B cell (primary cell): ENCODE measurements around the gene ZNF438. TPM values are rescaled to one million over a fixed set of nuclear protein-coding genes. Genes with fewer than 3 reads are reported as not detected.

Source experiments
- ATAC-seq: fragments of 200-7000 bp; cut with Tn5 transposase; one replicate; pipeline ENCODE4 v1.10.0; 2021; ENCODE audit warnings: low read depth, mild to moderate bottlenecking, moderate number of reproducible peaks, moderate library complexity
- CTCF ChIA-PET: fragments of 350-600 bp; sonication (Branson Sonifier 250); formaldehyde crosslinking; loops from one replicate; lab custom pipeline; 2021; ENCODE audit warnings: antibody characterized with exemption, inconsistent platforms; lab: Charles Lee
- POLR2A ChIA-PET: fragments of 350-600 bp; sonication (Branson Sonifier 250); formaldehyde crosslinking; loops from one replicate; lab custom pipeline; 2021; ENCODE audit warnings: antibody characterized with exemption; lab: Charles Lee
- DNase-seq: peaks from one replicate; pipeline ENCODE4 v3.0.0; 2013
- H2AFZ ChIP-seq: 2 replicates; pipeline ENCODE4 v1.6.1; 2012; ENCODE audit warnings: mild to moderate bottlenecking, low read depth, low read length; ENCODE audit not compliant: insufficient read depth, poor library complexity, severe bottlenecking
- H3K27ac ChIP-seq, 2 donors: 1 replicate in 1 of 2; 2 replicates in 1 of 2; pipeline ENCODE4 v1.5.1; 2012 to 2013; ENCODE audit warnings: low read length in 2 of 2, mild to moderate bottlenecking in 2 of 2, moderate library complexity in 1 of 2
- H3K27me3 ChIP-seq, 4 experiments: fragments of 200-600 bp in 1 of 4; sonication (generic) in 1 of 4; replicated peaks in 1 of 4; 1 replicate in 2 of 4; 2 replicates in 2 of 4; pipeline versions ENCODE4 v1.6.1 to v1.7.0; 2013 to 2016; ENCODE audit warnings: low read length in 3 of 4, mild to moderate bottlenecking in 2 of 4, mixed read lengths in 1 of 4, moderate library complexity in 1 of 4; ENCODE audit not compliant: insufficient read depth in 4 of 4, control insufficient read depth in 3 of 4; ENCODE audit errors: control extremely low read depth in 1 of 4
- H3K36me3 ChIP-seq, 2 experiments: replicated peaks in 1 of 2; 1 replicate in 1 of 2; 2 replicates in 1 of 2; pipeline versions ENCODE4 v1.6.1 to v1.7.1; 2013; ENCODE audit warnings: low read length in 1 of 2; ENCODE audit not compliant: insufficient read depth in 2 of 2, control insufficient read depth in 1 of 2; ENCODE audit errors: control extremely low read depth in 1 of 2, extremely low read depth in 1 of 2
- H3K4me1 ChIP-seq, 2 donors: fragments of 200-600 bp in 1 of 2; sonication (generic) in 1 of 2; 1 replicate in 1 of 2; 2 replicates in 1 of 2; pipeline versions ENCODE4 v1.5.1 to v1.6.1; 2013 to 2017; ENCODE audit warnings: low read length in 2 of 2; ENCODE audit not compliant: control insufficient read depth in 2 of 2, insufficient read depth in 2 of 2
- H3K4me2 ChIP-seq: replicated peaks from 2 replicates; pipeline ENCODE3; 2012; ENCODE audit warnings: mild to moderate bottlenecking, low read depth, low read length; ENCODE audit not compliant: poor library complexity, severe bottlenecking
- H3K4me3 ChIP-seq, 5 experiments: fragments of 200-600 bp in 1 of 5; sonication (generic) in 1 of 5; 1 replicate in 3 of 5; 2 replicates in 2 of 5; pipeline versions ENCODE4 v1.5.1 to v1.7.0; 2011 to 2016; ENCODE audit warnings: low read length in 4 of 5, mild to moderate bottlenecking in 4 of 5, low read depth in 2 of 5, control low read depth in 1 of 5, moderate library complexity in 1 of 5; ENCODE audit not compliant: insufficient read depth in 1 of 5; ENCODE audit errors: control extremely low read depth in 1 of 5, extremely low read depth in 1 of 5
- H3K79me2 ChIP-seq: fragments of 200-600 bp; sonication (generic); one replicate; pipeline ENCODE4 v1.6.0; 2016; ENCODE audit warnings: low read length; ENCODE audit not compliant: control insufficient read depth, insufficient read depth
- H3K9ac ChIP-seq: fragments of 200-600 bp; sonication (generic); 2 replicates; pipeline ENCODE4 v1.6.1; 2017; ENCODE audit warnings: mild to moderate bottlenecking, low read length, moderate library complexity
- H3K9me3 ChIP-seq, 3 donors: one replicate each; pipeline versions ENCODE4 v1.6.1 to v1.7.1; 2013; ENCODE audit warnings: low read length in 2 of 3; ENCODE audit not compliant: control insufficient read depth in 2 of 3, insufficient read depth in 1 of 3; ENCODE audit errors: control extremely low read depth in 1 of 3
- H4K20me1 ChIP-seq: 2 replicates; pipeline ENCODE4 v1.6.0; 2012; ENCODE audit warnings: mild to moderate bottlenecking, low read length; ENCODE audit not compliant: insufficient read depth, control insufficient read depth, poor library complexity, severe bottlenecking
- H3K27ac Mint-ChIP-seq: one replicate; pipeline ENCODE4 v1.8.0; 2021; ENCODE audit warnings: mixed read lengths
- H3K27me3 Mint-ChIP-seq: one replicate; pipeline ENCODE4 v1.8.0; 2021; ENCODE audit warnings: mixed read lengths
- H3K4me1 Mint-ChIP-seq: one replicate; pipeline ENCODE4 v1.8.0; 2021; ENCODE audit warnings: mixed read lengths
- H3K4me3 Mint-ChIP-seq: one replicate; pipeline ENCODE4 v1.8.0; 2021; ENCODE audit warnings: mixed read lengths
- H3K9me3 Mint-ChIP-seq: one replicate; pipeline ENCODE4 v1.8.0; 2022; ENCODE audit warnings: mixed read lengths; ENCODE audit not compliant: insufficient read depth
- CTCF ChIP-seq: fragments of 200-600 bp; IDR thresholded peaks from one replicate; pipeline ENCODE4 v1.8.0; 2022; ENCODE audit warnings: antibody characterized with exemption, mild to moderate bottlenecking
- EZH2 ChIP-seq: IDR thresholded peaks from 2 replicates; pipeline ENCODE4 v1.6.1; 2012; ENCODE audit warnings: borderline replicate concordance, low read depth, mild to moderate bottlenecking, moderate library complexity, low read length; ENCODE audit not compliant: insufficient read depth, poor library complexity, severe bottlenecking
- WGBS: methylation state at CpG from one replicate; pipeline ENCODE4 v1.1.5; 2013; ENCODE audit warnings: missing lambda C conversion rate; ENCODE audit not compliant: insufficient coverage; 5-methylcytosine and 5-hydroxymethylcytosine counted together
- intact Hi-C: fragments of 100-400 bp; cut with micrococcal nuclease; formaldehyde crosslinking; loops from one replicate; pipeline ENCODE4 v1.10.0; 2022
- polyA plus RNA-seq: library from polyadenylated mRNA; depleted of rRNA; stranded (reverse); fragments of >200 nt; gene quantifications from 2 replicates; pipeline ENCODE4 v1.2.3, GENCODE V29; 2012
- total RNA-seq, 2 donors: library from RNA; stranded (reverse); fragments of 120-200 nt in 1 of 2; gene quantifications; 1 replicate in 1 of 2; 2 replicates in 1 of 2; pipeline versions ENCODE4 v1.2.3 to v1.2.4, GENCODE V29; 2013 to 2022

The ZNF438 gene
- total and polyA plus RNA-seq, 2 donors (not counting 1 experiment from before 2014, with no cell fraction given) = 2.0 to 3.7 TPM

DNA sequence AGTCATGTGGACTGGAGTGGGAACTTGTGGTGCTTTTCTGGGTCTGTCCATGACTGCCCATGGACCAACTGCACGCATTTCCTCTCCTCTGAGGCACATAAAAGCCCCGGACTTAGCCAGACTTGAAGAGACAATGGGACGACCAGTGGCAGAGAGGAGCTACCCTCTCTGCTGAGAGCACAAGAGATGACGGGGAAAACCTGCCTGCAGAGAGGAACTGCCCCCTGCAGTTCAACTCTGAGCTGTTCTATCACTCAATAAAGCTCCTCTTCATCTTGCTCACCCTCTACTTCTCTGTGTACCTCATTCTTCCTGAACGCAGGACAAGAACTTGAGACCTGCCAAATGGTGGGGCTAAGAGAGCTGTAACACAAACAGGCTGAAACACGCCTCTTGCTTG, 184.5 kb downstream of the ZNF438 start:
- no peak overlapping the region for H3K27ac ChIP-seq
- no peaks in the 10 kb centered on the region for H3K9me3 Mint-ChIP-seq
- no peak overlapping the region for H3K27ac Mint-ChIP-seq
- no peaks in the 10 kb centered on the region for H3K27me3 Mint-ChIP-seq
- no peak overlapping the region for H3K4me3 Mint-ChIP-seq
- TF ChIP-seq EZH2 (no peak), CTCF (no peak)
- H3K4me2 ChIP-seq = no peak overlapping the region
- no peaks in the 10 kb centered on the region for H3K36me3 ChIP-seq
- 87% methylated on average over 6 of the region's 6 CpGs for WGBS
- intact Hi-C loops = no loop called here
- H3K9ac ChIP-seq = no peak overlapping the region
- no peaks in the 10 kb centered on the region for H4K20me1 ChIP-seq
- H2AFZ ChIP-seq = no peak overlapping the region
- no peaks in the 10 kb centered on the region for H3K4me1 ChIP-seq
- DNase-seq = no peak
- no peak for ATAC-seq
- ChIA-PET POLR2A (no interaction called here), CTCF (interaction anchor here (0.7 kb wide), 1 partner anchor 160 kb away, joined by 3 read pairs; no protein-coding TSS in a partner anchor)
- H3K27me3 ChIP-seq = no peaks in the 10 kb centered on the region
- H3K4me1 Mint-ChIP-seq = no peaks in the 10 kb centered on the region
- H3K9me3 ChIP-seq = no peaks in the 10 kb centered on the region
- H3K4me3 ChIP-seq = no peak overlapping the region
- no peaks in the 10 kb centered on the region for H3K79me2 ChIP-seq

GRCh38 chr10:30846710-30847109, 185.0 kb downstream of the ZNF438 start:
- no peak for TF ChIP-seq EZH2
- no peak for TF ChIP-seq CTCF
- Histone ChIP-seq H3K9me3 (no peaks in the 10 kb centered on the region), H3K27me3 (no peaks in the 10 kb centered on the region), H3K27ac (no peak overlapping the region), H3K4me3 (no peak overlapping the region), H4K20me1 (no peaks in the 10 kb centered on the region), H3K79me2 (no peaks in the 10 kb centered on the region), H3K4me1 (no peaks in the 10 kb centered on the region), H3K9ac (no peak overlapping the region), H3K4me2 (no peak overlapping the region), H2AFZ (no peak overlapping the region), H3K36me3 (no peaks in the 10 kb centered on the region)
- no peaks in the 10 kb centered on the region for H3K27me3 Mint-ChIP-seq
- ATAC-seq = no peak
- WGBS = 74% methylated on average over 4 of the region's 4 CpGs
- H3K4me1 Mint-ChIP-seq = no peaks in the 10 kb centered on the region
- intact Hi-C loops = no loop called here
- H3K9me3 Mint-ChIP-seq = no peaks in the 10 kb centered on the region
- H3K27ac Mint-ChIP-seq = no peak overlapping the region
- ChIA-PET POLR2A (no interaction called here), CTCF (no interaction called here)
- no peak for DNase-seq
- H3K4me3 Mint-ChIP-seq = no peak overlapping the region
